ENCODE data around the gene PACC1.

PACC1 gene

DNA sequence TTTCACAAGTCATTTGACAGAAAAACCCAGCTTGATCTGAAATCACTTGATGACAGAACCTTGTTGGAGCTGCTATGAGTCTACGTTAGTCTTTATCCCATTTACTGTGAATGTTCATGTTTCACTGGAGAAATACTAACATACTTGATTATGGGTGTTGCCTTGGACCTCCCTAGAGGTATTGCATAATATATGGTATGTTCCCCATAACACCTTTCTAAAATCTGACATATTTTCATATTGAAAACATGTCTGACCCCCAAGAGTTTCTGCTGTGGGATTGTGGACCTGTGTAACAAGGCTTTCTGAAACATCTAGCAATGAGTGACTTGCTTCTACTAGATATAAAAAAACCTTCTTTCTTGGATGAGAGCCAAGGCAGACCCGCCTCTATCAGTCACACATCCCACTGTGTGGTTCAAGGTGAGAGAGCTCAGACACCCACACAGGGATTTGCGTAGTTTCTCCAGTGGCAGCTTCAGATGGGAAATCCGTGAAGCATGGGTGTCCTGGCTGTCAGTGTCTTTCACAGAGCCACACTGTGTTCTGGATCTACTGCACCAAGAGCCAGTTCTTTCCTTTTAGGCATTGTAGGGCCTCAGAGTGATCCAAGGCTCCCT, 22.6 kb upstream of the PACC1 start:
- peak; percentile 27 for DNase-seq

DNA sequence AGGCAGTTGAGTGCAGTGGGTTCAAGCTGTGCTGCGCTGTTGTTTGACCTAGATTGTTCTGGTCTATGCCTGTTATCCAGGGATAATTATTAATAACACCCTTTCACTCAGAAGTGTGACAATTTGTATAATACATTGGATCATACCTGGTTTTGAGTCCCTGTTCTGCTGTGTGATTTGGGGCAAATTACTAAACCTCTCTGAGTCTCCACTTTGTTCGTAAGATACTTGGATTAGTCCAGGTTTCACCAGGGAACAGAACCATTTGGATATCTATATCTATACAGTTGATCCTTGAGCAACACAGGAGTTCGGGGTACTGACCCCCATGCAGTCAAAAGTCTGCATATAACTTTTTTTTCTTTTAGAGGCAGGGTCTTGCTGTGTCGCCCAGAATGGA, 20.3 kb upstream of the PACC1 start:
- DNase-seq, result no peak

DNA sequence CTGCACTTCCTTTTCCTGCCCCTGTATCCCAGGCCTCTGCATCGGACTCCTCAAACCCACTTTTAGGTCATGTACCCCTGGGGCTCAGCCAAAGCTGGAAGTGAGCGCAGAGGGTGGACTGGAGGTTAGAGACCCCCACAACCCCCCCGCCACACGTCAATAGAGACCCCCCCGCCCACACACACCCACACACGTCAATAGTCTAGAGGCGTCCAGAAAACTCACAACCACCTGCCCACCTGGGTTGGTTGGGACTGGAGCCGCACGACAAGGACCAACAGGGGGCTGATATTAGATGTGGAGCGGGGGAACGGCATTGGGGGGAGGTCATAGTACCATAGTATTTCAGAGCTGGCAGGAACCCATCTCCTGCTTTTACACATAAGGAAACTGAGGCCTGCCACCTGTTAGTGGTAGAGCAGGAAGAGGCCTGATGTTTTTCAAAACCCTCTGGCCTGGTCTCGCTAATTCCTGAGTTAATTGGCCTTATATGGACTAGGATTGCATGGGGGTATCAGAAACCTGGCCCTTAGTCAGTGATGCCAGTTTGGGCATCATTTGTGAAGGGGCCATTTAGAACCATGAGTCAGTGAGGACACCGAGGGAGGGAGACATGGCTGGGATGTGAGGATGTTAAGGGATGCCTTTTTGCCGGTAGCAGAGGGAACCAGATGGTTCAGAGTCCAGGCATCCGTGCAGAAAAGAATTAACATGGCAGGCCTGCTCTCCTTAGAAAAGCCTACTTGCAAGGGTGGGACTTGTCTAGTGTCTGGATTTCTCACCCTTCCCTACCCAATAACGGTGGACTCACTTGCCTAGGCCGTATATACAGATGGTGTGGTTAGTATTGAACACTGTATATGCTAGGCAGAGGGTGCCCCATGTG, 19.1 kb upstream of the PACC1 start:
- DNase-seq, result no peak

DNA sequence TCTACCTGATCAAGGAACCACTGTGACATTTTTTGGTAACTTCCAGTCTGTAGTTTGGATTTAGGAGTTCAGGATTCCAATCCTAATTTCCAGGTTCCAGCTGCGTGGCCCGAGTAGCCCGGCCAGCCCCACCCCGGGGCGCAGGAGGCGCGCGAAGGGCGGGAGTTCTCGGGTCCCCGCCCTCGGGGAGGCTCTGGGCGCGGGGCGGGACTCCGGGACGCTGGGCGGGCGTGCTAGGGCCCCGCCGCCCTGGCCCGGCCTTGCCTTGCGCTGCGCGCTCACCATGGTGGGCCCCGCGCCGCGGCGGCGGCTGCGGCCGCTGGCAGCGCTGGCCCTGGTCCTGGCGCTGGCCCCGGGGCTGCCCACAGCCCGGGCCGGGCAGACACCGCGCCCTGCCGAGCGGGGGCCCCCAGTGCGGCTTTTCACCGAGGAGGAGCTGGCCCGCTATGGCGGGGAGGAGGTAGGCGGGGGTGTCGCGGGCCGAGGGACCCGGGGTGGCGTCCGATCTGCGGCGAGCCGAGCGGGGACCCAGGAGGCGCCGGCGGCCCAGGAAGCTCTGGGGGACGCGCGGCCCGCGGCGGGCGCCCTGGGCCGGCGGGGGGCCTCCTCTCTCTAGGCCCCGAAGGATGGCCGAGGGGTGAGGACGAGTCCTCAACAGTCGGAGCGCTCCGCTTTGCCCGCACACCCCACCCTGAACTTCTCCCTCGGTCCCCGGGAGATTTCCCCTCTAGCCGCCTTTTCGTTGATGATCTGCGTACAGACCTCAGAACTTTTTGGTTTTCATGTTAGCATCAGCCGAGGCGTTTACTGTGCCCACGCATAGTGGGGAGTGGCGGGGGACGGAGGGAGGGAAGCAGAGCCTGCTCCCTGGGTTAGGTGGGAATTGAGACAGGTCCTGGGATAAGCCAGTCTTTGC, 18.2 kb upstream of the PACC1 start, which contains the start of gene NENF:
TSS of gene NENF (plus strand) at position 260 of the 916 bp plus-strand sequence. CDS start at position 284, 24 bp downstream.
- peak; percentile 60 for DNase-seq

DNA sequence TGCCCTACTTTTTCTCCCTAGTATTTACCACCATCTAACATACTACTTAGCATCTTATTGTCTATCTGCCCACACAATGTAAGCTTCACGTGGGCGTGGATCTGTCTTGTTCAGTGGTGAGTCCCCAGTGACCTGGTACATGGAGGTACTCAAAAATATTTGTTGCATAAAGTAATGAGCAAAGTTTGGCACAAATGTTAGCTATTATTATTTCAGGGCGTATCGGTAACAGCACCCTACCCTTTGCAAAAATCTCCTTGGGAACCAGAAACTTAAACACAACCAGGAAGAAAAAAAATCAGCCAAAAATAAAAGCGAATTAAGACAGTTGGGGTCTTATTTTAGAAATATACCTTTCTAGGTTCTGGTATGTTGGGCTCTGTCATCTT, 17.6 kb upstream of the PACC1 start:
- no peak for DNase-seq

DNA sequence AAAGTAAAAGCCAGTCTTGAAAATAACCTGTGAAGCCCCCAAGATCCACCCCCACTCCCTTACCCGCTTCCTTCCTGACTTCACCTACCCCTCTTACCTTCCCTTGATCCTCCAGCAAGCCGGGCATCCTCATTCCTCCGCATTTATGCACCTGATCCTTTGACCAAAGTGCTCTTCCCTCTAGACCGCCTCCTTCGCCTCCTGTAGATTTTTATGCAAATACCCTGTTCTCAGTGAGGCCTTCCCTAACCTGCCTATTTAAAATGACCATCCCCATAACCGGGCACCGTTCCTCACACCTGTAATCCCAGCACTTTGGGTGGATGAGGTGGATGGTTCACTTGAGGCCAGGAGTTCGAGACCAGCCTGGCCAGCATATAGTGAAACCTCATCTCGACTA, 17.0 kb upstream of the PACC1 start:
- no peak for DNase-seq

DNA sequence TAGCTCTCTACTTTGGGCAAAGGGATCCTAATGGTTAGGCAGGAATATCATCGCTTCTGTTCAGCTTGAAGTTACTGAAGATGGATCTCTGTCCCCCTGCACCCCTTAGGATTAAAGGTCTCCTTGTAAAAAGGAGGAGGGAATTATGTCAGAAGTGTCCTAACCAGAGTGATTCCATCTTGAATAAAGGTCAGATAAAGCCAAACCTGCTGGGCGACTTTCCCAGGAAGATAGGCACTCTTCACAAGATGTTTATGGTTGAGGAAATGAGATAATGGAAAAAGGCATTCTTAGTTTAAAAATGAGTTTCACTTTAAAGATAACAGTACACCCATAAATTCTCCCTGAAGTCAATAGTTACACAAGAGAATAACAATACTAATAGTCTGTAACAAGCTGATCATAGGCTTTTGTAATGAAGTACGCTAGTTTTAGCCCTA, 16.3 kb upstream of the PACC1 start:
- no peak for DNase-seq

DNA sequence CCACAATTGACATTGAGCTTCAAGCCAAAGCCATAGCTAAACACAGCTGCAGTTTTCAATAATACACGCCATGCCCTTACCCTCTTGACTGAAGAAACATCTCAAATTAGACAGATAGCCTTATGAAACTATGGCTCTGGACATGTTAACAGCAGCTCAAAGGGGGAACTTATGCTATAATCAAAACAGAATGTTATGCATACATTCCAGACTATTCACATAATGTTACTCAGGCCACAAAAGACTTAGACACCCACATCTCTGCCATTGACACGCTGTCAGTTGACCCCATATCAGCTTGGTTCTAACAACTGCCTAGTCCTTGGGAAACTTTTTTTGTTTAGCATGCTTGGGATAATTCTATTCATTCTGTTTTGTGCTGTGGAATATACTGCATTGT, 15.7 kb upstream of the PACC1 start:
- no peak for DNase-seq

DNA sequence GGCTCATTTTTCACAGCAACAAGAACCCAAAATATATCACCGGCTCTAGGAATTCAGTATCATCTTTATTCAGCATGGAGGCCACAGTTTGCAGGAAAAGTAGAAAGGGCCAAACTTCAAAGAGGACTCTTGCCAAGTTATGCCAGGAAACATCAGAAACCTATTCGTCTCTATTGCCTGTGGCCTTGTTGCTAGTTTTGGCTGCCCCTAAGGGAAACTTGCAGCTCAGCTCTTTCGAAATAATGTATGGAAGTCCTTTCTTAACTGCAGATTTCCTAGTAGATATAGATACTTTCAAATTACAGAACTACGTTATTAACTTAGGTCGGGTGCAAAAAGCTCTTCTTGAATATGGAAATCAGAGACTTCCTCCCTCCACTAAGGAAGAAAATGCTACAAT, 13.8 kb upstream of the PACC1 start:
- no peak for DNase-seq

DNA sequence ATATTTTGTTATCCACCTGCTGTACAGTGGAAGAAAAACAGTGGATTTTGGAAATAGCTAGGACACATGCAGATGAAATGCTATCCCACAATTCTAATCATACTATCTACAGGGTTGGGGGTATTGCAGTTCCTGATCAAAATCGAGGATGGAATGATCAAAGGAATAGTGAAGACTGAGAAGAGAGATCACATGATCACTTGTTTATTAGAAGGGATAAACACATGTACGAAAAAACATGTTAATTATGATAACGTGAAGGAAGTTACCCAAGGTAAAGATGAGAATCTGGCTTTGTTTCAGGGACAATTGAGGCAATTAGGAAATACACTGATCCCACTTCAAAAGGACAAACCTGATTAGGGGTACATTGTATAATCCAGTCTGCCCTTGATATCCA, 9.2 kb upstream of the PACC1 start:
- no peak for DNase-seq

DNA sequence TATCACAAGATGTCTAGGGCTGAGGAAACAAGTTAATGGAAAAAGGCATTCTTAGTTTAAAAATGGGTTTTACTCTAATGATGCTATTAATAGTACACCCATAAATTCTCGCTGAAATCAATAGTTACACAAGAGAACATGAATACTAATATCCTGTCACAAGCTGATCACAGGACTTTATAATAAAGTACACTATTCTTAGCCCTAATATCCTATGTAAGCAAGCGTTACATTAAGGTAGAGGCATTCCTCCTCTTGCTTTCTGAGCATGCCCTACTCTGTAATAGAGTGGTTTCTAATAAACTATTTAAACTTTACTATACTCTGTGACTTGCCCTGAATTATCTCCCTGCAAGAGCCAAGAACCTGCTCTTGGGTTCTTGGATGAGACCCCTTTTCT, 6.5 kb upstream of the PACC1 start:
- no peak for DNase-seq

DNA sequence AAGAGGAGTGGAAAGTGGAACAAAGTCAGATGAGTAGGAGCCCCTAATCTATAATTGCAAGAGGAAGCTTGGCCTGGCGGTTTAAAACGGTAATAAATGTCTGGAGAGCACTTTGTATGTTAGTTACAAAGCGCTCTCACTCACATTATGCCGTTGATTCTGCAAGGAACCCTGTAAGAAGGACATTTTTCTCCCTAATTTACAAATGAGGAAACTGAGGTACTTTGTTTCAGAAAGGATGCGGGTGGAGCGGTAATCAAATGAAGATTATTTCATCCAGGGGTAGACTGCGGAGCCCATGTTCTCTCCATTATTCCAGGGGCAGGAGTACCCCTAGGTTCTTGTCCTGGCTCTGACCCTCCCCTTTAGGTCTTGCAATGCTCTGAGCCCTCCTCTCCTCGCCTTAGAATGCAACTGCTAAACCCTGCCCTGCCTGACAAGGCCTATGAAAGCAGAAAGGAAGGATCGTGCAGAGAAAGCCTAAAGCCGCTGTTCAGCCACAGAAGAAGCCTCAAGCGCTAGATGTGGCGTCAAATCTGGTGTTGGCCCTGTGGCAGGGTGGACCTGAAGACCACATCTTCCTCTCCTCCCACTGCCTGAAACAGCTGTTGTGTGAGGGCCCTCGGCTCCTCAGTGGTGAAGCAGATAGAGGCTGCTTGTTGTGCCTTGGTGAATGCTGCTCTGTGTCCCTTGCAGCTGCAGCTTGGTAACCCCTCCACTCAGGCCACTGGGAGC, 588 bp upstream of the PACC1 start:
- no peak for DNase-seq

DNA sequence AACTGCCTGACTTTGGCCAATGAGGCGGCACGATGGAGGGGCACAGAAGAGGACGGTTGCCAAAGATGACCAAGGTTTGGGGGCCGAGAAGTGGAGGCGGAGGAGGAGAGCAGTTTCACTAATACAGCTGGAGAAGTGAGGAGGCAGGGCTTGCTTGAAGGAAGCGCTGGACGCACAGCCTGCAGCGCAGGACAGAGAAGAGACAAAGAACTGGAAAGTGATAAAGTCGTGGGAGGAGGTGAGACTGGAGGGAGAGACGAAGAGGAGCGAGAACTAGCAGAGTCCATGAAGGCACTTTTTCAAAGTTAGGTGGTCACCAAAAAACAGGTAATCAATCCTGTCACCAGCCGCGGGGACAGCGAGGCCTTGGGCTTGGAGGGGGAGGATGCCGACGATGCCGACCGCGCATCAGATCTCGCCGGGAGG, 771 bp downstream of the PACC1 start:
- peak; percentile 20 for DNase-seq

DNA sequence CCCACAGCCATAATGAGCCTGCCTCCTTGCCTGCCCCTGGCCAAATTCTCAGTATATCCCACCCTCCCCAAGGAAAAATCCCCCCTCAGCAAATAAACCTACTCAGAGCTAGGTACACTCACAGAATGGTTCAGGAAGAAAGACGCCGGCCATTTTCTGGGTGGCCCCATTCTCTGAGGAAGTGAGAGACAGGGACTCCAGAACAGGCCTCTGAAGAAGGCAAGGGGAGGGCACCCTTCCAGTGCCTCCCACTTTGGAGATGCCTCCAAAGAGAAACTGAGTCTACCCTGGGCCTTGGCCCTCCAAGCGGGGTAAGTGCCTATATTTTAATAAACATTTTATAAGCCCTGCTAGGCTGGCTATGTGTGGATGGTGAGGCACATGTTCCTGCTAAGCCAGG, 2.3 kb downstream of the PACC1 start:
- DNase-seq, result no peak

DNA sequence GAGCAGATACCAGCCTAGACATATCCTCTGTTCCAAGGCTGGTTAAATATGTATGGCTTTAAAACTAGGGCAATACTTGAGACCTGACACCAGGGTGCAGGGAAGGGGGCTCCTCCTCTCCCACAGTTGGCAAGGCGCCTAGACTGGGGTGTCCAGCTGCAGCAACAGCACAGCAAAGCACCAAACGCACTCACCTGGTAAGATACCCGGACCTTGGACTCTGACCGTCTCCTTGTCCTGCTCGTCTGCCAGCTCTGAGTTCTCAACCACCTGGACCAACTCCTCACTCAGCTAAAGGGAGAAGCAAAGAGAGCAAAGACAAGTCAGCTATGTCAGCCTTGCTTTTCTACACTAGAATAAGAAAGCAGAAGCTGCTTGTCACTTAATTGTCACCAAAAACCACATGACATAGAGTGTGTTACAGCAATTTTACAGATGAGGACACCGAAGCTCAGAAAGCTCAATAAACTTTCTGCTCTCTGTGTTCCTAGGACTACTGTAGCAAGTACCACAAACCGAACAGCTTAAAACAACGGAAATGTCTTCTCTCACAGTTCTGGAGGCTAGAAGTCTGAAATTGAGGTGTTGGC, 4.4 kb downstream of the PACC1 start:
- DNase-seq, result no peak

DNA sequence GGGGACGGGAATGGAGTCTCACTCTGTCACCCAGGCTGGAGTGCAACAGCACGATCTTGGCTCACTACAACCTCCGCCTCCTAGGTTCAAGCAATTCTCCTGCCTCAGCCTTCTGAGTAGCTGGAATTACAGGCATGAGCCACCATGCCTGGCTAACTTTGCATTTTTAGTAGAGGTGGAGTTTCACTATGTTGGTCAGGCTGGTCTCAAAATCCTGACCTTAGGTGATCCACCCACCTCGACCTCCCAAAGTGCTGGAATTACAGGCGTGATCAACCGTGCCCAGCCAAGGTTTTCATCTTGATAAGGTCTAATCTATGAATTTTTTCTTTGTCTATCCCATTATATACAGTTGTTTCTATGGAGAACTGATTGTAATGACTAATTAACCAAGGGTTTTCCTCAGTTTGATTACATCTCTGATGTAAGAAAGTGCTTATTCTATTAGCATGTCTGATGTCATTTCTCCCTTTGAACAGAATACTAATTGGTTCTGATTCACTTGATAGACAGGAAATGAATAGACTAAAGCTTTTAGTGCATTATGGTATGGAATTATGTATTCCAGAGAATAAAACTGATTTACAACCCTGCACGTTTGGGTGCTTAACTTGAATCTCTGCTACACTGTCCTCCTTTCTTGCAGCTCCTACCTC, 11.9 kb downstream of the PACC1 start:
- DNase-seq, result no peak

DNA sequence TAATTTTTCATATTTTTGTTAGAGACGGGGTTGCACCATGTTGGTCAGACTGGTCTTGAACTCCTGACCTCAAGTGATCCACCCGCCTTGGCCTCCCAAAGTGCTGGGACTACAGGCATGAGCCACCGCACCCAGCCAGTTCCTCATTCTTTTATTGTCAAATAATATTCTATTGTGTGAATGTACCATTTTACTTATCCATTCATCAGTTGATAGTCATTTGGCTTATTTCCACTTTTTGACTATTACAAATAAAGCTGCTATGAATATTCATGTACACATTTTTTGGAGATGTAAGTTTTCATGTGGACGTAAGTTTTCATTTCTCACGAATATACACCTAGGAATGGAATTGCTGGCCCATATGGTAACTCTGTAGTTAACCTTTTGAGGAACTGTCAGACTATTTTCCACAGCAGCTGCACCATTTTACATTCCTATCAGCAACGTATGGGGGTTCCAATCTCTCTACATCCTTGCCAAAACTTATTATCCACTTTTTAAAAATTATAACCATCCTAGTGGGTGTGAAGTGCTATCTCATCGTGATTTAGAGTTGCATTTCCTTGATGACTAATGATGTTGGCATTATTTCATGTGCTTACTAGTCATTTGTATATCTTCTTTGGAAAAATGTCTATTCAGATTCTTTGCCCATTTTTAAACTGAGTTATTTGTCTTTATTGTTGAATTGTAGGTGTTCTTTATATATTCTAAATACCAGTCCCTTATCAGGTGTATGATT, 12.7 kb downstream of the PACC1 start:
- no peak for DNase-seq

DNA sequence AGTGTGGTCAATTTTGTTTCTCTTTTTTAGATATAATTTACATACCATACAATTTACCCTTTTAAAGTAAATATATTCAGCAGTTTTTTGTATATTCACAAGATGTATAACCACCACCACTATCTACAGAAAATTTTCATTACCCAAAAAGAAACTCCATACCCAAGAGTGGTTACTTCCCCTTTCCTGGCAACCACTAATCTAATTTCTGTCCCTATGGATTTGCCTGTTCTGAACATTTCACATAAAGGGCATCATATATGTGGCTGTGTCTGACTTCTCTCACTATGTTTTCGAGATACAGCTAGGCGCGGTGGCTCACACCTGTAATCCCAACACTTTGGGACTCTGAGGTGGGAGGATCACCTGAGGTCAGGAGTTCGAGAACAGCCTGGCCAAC, 13.6 kb downstream of the PACC1 start:
- DNase-seq, result no peak

DNA sequence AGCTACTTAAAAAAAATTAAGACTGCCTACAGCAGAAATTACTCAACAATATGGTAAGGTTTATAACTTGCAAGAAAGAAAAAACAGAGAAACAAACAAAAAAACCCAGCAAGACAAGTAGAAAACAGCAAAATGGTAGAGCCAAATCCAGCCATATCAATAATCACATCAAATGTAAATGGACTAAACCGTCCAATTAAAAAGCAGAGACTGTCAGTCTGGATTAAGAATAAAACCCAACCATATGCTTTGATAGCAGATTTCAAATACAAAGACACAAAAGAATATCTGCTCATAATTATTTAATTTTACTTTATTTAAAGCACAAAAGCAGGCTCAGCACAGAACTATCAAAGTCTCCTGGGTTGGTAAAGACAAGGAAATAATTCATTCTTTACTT, 17.5 kb downstream of the PACC1 start:
- DNase-seq, result no peak

DNA sequence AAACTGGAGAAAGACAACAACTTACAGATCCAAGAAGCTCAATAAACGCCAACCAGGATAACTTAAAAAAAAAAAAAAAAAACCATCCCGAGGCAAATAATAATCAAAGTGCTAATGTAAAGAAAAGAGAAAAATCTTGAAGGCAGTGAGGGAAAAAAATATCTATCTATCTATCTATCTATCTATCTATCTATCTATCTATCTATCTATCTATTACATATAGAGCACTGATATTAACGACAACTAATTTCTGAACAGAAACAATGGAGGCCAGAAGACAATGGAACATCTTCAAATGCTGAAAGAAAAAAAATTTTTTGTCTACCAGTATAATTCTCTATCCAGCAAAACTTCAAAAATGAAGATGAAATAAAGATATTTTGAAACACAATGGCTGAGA, 18.0 kb downstream of the PACC1 start:
- no peak for DNase-seq
